HepG2 (cell line): Measurements from ENCODE around the gene PROX1. TPM values are rescaled to one million over a fixed set of nuclear protein-coding genes. Genes with fewer than 3 reads are reported as not detected.

Experiments
- AKAP8 ChIP-seq: sonication (generic); formaldehyde crosslinking; IDR thresholded peaks from 2 replicates; pipeline ENCODE4 v1.5.1; 2020; ENCODE audit warnings: mild to moderate bottlenecking, missing genetic modification reagents
- CREM ChIP-seq, 2 experiments: sonication (generic) in 1 of 2; formaldehyde crosslinking in 1 of 2; IDR thresholded peaks; 2 replicates each; pipeline versions ENCODE4 v1.4.0 to v1.6.1; 2016 to 2020; ENCODE audit warnings: antibody characterized with exemption in 1 of 2, mild to moderate bottlenecking in 1 of 2, missing genetic modification reagents in 1 of 2
- FOXP4 ChIP-seq: sonication (generic); formaldehyde crosslinking; IDR thresholded peaks from 2 replicates; pipeline ENCODE4 v1.4.0; 2020; ENCODE audit warnings: missing genetic modification reagents
- HDAC6 ChIP-seq: fragments of 200-600 bp; sonication (generic); IDR thresholded peaks from 2 replicates; pipeline ENCODE4 v1.7.0; 2017; ENCODE audit warnings: mild to moderate bottlenecking, antibody characterized with exemption, low read length, low read depth
- HES4 ChIP-seq: sonication (generic); formaldehyde crosslinking; IDR thresholded peaks from 2 replicates; pipeline ENCODE4 v1.9.0; 2021; ENCODE audit warnings: mild to moderate bottlenecking, missing genetic modification reagents, borderline replicate concordance
- MTA3 ChIP-seq: sonication (generic); formaldehyde crosslinking; IDR thresholded peaks from 2 replicates; pipeline ENCODE4 v1.4.0; 2020; ENCODE audit warnings: missing genetic modification reagents
- MYNN ChIP-seq: sonication (generic); formaldehyde crosslinking; IDR thresholded peaks from 2 replicates; pipeline ENCODE4 v1.4.0; 2020; ENCODE audit warnings: mild to moderate bottlenecking, low read depth, missing genetic modification reagents
- NFYB ChIP-seq: sonication (generic); formaldehyde crosslinking; IDR thresholded peaks from 2 replicates; pipeline ENCODE4 v1.4.0; 2020; ENCODE audit warnings: missing genetic modification reagents
- POGK ChIP-seq: sonication (generic); formaldehyde crosslinking; conservative IDR thresholded peaks from 2 replicates; pipeline ENCODE4 v1.8.0; 2022; ENCODE audit warnings: mild to moderate bottlenecking, moderate library complexity, missing genetic modification reagents
- TGIF2 ChIP-seq: IDR thresholded peaks from 2 replicates; pipeline ENCODE4 v1.6.1; 2016; ENCODE audit warnings: control low read depth, missing compliant biosample characterization
- THAP9 ChIP-seq: sonication (generic); formaldehyde crosslinking; IDR thresholded peaks from 2 replicates; pipeline ENCODE4; 2020; ENCODE audit warnings: missing genetic modification reagents, mild to moderate bottlenecking, borderline replicate concordance
- TIGD3 ChIP-seq: sonication (generic); formaldehyde crosslinking; IDR thresholded peaks from 2 replicates; pipeline ENCODE4 v1.5.1; 2020; ENCODE audit warnings: mild to moderate bottlenecking, missing genetic modification reagents, borderline replicate concordance
- TRIM24 ChIP-seq: sonication (generic); formaldehyde crosslinking; IDR thresholded peaks from 2 replicates; pipeline ENCODE4 v1.8.0; 2022; ENCODE audit warnings: mild to moderate bottlenecking, missing genetic modification reagents
- ZNF20 ChIP-seq: sonication (generic); formaldehyde crosslinking; IDR thresholded peaks from 2 replicates; pipeline ENCODE4 v1.4.0; 2020; ENCODE audit warnings: mild to moderate bottlenecking, moderate library complexity, missing genetic modification reagents
- ZNF30 ChIP-seq: sonication (generic); formaldehyde crosslinking; IDR thresholded peaks from 2 replicates; pipeline ENCODE4 v1.5.0; 2020; ENCODE audit warnings: mild to moderate bottlenecking, missing genetic modification reagents
- ZNF549 ChIP-seq: sonication (generic); formaldehyde crosslinking; IDR thresholded peaks from 2 replicates; pipeline ENCODE4 v1.5.0; 2020; ENCODE audit warnings: missing genetic modification reagents
- ZNF687 ChIP-seq: sonication (generic); formaldehyde crosslinking; IDR thresholded peaks from 2 replicates; pipeline ENCODE4 v1.5.1; 2020; ENCODE audit warnings: mild to moderate bottlenecking, missing genetic modification reagents, moderate library complexity
- polyA plus RNA-seq, 8 experiments: library from polyadenylated mRNA; depleted of rRNA in 3 of 8; stranded (reverse) in 7 of 8; unstranded in 1 of 8; fragments of >200 nt; fragmentation: Illumina TruSeq in 4 of 8; extraction: Trizol in 4 of 8; gene quantifications; 2 replicates each; pipeline versions ENCODE4 v1.2.1 to v1.2.3, GENCODE V29; 2011 to 2016; ENCODE audit warnings: low read depth in 4 of 8, missing spikeins in 1 of 8, mixed read lengths in 1 of 8; ENCODE audit not compliant: insufficient read depth in 1 of 8
- total RNA-seq, 5 experiments: library from RNA; depleted of rRNA; stranded (reverse); fragments of >200 nt; fragmentation: Illumina TruSeq; extraction: Trizol; gene quantifications; 2 replicates each; pipeline ENCODE4 v1.2.3, GENCODE V29; 2016; ENCODE audit warnings: low read depth in 1 of 5

PROX1 gene
- total and polyA plus RNA-seq, 2 of the 13 experiments (the other 11 are each of a cell fraction or from before 2014, with no cell fraction given) = 12.3 to 30.2 TPM

- no peak for TF ChIP-seq THAP9 (CRISPR knock-in tag)
- TF ChIP-seq TGIF2 (CRISPR knock-in tag) = no peak
- TF ChIP-seq NFYB (CRISPR knock-in tag) = no peak
- TF ChIP-seq AKAP8 (CRISPR knock-in tag) = no peak
- TF ChIP-seq ZNF20 (CRISPR knock-in tag) = no peak
- TF ChIP-seq TRIM24 (CRISPR knock-in tag) = peak; percentile 75
- TF ChIP-seq HDAC6 = no peak
- TF ChIP-seq ZNF30 (CRISPR knock-in tag) = no peak
- no peak for TF ChIP-seq ZNF687 (CRISPR knock-in tag)
- TF ChIP-seq HES4 (CRISPR knock-in tag) = no peak
- TF ChIP-seq MYNN (CRISPR knock-in tag) = no peak
- no peak; the same call in 1 of the 2 replicates for TF ChIP-seq POGK (CRISPR knock-in tag)
- no peak for TF ChIP-seq MTA3 (CRISPR knock-in tag)
- TF ChIP-seq ZNF549 = no peak
- peak; percentile 75; the same call in 1 of the 2 replicates for TF ChIP-seq CREM (IDR thresholded peaks at IDR 0.05)
- TF ChIP-seq CREM (CRISPR knock-in tag; IDR thresholded peaks at IDR 0.05) = no peak
- TF ChIP-seq TIGD3 (CRISPR knock-in tag) = no peak
- TF ChIP-seq FOXP4 (CRISPR knock-in tag) = peak; percentile 67
These were observed 29.4 kb upstream of the PROX1 start (continued) for GRCh38 chr1:213958346-213958745.
